Neural progenitor cell (in vitro differentiated cells): ENCODE data around the gene UBE3A. TPM values are rescaled to one million over a fixed set of nuclear protein-coding genes. Genes with fewer than 3 reads are reported as not detected.

Source experiments
- DNase-seq: peaks from one replicate; pipeline ENCODE4 v3.0.0-alpha.2; 2016; ENCODE audit warnings: low spot score
- H2AFZ ChIP-seq: fragments of 200-600 bp; sonication (generic); replicated peaks from 2 replicates; pipeline ENCODE4 v1.6.1; 2016; ENCODE audit warnings: antibody characterized with exemption
- H3F3A ChIP-seq: fragments of 200-600 bp; sonication (generic); 2 replicates; pipeline ENCODE4 v1.6.1; 2016; ENCODE audit warnings: antibody characterized with exemption, low read depth
- H3K27ac ChIP-seq: fragments of 200-600 bp; sonication (generic); 2 replicates; pipeline ENCODE4 v1.5.1; 2016; ENCODE audit warnings: mild to moderate bottlenecking
- H3K27me3 ChIP-seq: fragments of 200-600 bp; sonication (generic); 2 replicates; pipeline ENCODE4 v1.6.1; 2016; ENCODE audit warnings: mild to moderate bottlenecking, moderate library complexity
- H3K36me3 ChIP-seq: fragments of 200-600 bp; sonication (generic); 2 replicates; pipeline ENCODE4 v1.5.1; 2016
- H3K4me1 ChIP-seq: fragments of 200-600 bp; sonication (generic); 2 replicates; pipeline ENCODE4 v1.6.1; 2016; ENCODE audit warnings: mixed run types
- H3K4me2 ChIP-seq: fragments of 200-600 bp; sonication (generic); 2 replicates; pipeline ENCODE4 v1.6.1; 2016
- H3K4me3 ChIP-seq: fragments of 200-600 bp; sonication (generic); 2 replicates; pipeline ENCODE4 v1.5.1; 2016
- H3K79me2 ChIP-seq: fragments of 200-600 bp; sonication (generic); 2 replicates; pipeline ENCODE4 v1.6.1; 2016; ENCODE audit warnings: low read depth
- H3K9ac ChIP-seq: fragments of 200-600 bp; sonication (generic); 2 replicates; pipeline ENCODE4 v1.6.1; 2016
- H3K9me3 ChIP-seq: fragments of 200-600 bp; sonication (generic); 2 replicates; pipeline ENCODE4 v1.5.1; 2016; ENCODE audit warnings: low read depth
- H4K20me1 ChIP-seq: fragments of 200-600 bp; sonication (generic); 2 replicates; pipeline ENCODE4 v1.6.1; 2016; ENCODE audit warnings: low read depth
- H3K27ac Mint-ChIP-seq: 3 replicates; pipeline ENCODE4 v1.8.0; 2021; ENCODE audit warnings: mixed read lengths
- H3K27me3 Mint-ChIP-seq: 2 replicates; pipeline ENCODE4 v1.8.0; 2022; ENCODE audit warnings: low read depth, mild to moderate bottlenecking, inconsistent platforms, moderate library complexity, mixed read lengths; ENCODE audit not compliant: insufficient read depth
- H3K36me3 Mint-ChIP-seq: 3 replicates; pipeline ENCODE4 v1.8.0; 2021; ENCODE audit warnings: mixed read lengths
- H3K4me1 Mint-ChIP-seq: 3 replicates; pipeline ENCODE4 v1.8.0; 2021; ENCODE audit warnings: mixed read lengths
- H3K4me3 Mint-ChIP-seq: 3 replicates; pipeline ENCODE4 v1.8.0; 2021; ENCODE audit warnings: mild to moderate bottlenecking, moderate library complexity, mixed read lengths
- H3K9me3 Mint-ChIP-seq: 3 replicates; pipeline ENCODE4 v1.8.0; 2020; ENCODE audit warnings: mixed read lengths
- EZH2 ChIP-seq: fragments of 200-600 bp; sonication (generic); IDR thresholded peaks from 2 replicates; pipeline ENCODE4 v1.6.1; 2017; ENCODE audit warnings: antibody characterized with exemption, mild to moderate bottlenecking, moderate library complexity
- EZH2phosphoT487 ChIP-seq: fragments of 200-600 bp; sonication (generic); IDR thresholded peaks from 2 replicates; pipeline ENCODE4 v1.6.1; 2017; ENCODE audit warnings: antibody characterized with exemption
- total RNA-seq: library from RNA; depleted of rRNA; stranded (reverse); fragments of >200 nt; gene quantifications from 2 replicates; pipeline ENCODE4 v1.2.3, GENCODE V29; 2015; ENCODE audit warnings: low replicate concordance
- TF ChIP-seq, protein P1 (sequence below): fragments of 200-600 bp; sonication (generic); IDR thresholded peaks from 2 replicates; pipeline ENCODE4 v1.5.1; 2017; ENCODE audit warnings: antibody characterized with exemption, mild to moderate bottlenecking

UBE3A gene
- total RNA-seq, 1 donor from 2014 or later, result 117 TPM

DNA sequence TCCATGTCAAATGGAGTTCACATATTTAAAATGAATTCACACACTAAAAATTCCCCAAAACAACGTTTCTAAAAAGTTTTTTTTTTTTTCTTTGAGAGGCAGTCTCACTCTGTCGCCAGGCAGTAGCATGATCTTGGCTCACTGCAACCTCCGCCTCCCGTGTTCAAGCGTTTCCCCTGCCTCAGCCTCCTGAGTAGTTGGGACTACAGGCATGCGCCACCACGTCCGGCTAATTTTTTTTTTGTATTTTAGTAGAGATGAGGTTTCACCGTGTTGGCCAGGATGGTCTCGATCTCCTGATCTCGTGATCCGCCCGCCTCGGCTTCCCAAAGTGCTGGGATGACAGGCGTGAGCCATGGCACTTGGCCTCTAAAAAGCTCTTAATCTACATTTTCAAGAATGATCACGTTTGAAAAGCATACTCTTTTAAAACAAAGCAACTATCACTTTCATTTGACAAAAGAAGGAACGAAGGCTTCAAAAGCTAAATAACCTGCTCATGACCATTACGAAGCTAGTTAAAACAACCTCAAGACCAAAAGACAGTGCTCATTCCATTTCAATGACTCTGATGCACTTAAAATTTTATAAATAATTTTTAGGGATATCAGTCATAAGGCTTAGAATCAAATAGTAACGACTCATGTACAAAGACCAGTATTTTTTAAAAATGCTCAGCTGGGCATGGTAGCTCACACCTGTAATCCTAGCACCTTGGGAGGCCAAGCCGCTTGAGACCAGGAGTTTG is 5.5 kb downstream of the UBE3A start:
- H3K4me3 ChIP-seq, result no peak overlapping the region
- H3K27ac Mint-ChIP-seq, result no peak overlapping the region
- H3K4me1 ChIP-seq, result peaks cover 27% of the 10 kb centered on the region
- peaks cover 5% of the 10 kb centered on the region for H3K36me3 ChIP-seq
- peaks cover 98% of the 10 kb centered on the region for H3K79me2 ChIP-seq
- H3K27me3 ChIP-seq, result no peaks in the 10 kb centered on the region
- H3F3A ChIP-seq, result peaks cover 19% of the 10 kb centered on the region
- peaks cover 10% of the 10 kb centered on the region for H3K4me1 Mint-ChIP-seq
- H3K9me3 Mint-ChIP-seq, result peaks cover 55% of the 10 kb centered on the region
- peaks cover 50% of the 10 kb centered on the region for H3K36me3 Mint-ChIP-seq
- no peak for DNase-seq
- H3K9me3 ChIP-seq, result no peaks in the 10 kb centered on the region
- H2AFZ ChIP-seq, result no peak overlapping the region
- no peak overlapping the region for H3K4me2 ChIP-seq
- H3K9ac ChIP-seq, result no peak overlapping the region
- TF ChIP-seq EZH2 (no peak), EZH2phosphoT487 (no peak)
- TF ChIP-seq, protein P1, sequence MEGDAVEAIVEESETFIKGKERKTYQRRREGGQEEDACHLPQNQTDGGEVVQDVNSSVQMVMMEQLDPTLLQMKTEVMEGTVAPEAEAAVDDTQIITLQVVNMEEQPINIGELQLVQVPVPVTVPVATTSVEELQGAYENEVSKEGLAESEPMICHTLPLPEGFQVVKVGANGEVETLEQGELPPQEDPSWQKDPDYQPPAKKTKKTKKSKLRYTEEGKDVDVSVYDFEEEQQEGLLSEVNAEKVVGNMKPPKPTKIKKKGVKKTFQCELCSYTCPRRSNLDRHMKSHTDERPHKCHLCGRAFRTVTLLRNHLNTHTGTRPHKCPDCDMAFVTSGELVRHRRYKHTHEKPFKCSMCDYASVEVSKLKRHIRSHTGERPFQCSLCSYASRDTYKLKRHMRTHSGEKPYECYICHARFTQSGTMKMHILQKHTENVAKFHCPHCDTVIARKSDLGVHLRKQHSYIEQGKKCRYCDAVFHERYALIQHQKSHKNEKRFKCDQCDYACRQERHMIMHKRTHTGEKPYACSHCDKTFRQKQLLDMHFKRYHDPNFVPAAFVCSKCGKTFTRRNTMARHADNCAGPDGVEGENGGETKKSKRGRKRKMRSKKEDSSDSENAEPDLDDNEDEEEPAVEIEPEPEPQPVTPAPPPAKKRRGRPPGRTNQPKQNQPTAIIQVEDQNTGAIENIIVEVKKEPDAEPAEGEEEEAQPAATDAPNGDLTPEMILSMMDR, result no peak
- H3K4me3 Mint-ChIP-seq, result no peak overlapping the region
- no peaks in the 10 kb centered on the region for H3K27me3 Mint-ChIP-seq
- H4K20me1 ChIP-seq, result peaks cover 96% of the 10 kb centered on the region
- H3K27ac ChIP-seq, result no peak overlapping the region

DNA sequence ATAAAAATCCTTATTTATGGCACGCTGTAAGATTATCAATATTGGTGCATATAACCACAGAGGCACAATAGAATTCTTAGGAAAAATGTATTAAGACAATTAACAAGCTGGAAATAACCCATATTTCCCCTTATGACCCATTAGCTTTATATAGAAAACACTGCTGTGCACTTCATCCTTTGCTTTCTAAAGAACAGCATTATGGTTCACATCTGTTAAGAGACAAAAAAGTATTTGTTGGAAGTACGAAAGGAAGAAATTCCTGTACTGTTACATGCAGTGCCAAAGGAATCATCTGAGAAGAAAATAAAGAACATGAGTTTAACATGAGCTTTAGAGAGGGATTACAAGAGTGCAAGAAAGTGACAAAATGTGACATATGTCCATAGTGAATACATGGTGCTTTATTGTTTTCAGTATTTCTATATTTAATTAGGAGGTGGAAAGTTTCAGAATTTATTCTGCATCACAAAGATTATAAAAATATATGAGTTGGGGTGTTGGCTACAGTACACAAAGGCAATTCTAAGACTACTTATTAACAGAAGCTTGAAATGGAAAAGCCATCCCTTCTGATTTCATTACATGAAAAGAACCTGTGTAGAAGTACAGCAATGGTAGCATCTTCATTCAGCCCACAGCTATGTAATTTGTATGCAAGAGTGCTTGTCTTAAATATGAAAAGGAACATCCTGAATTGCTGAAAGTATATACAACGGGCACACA is 6.8 kb downstream of the UBE3A start:
- Histone ChIP-seq H3K79me2 (peaks cover 98% of the 10 kb centered on the region), H3K4me3 (no peak overlapping the region), H4K20me1 (peaks cover 96% of the 10 kb centered on the region), H3K9ac (no peak overlapping the region), H3K27ac (peak overlapping the region; percentile 19), H3K4me1 (peaks cover 21% of the 10 kb centered on the region), H3K27me3 (no peaks in the 10 kb centered on the region), H3K9me3 (no peaks in the 10 kb centered on the region), H3F3A (peaks cover 15% of the 10 kb centered on the region), H3K36me3 (peaks cover 5% of the 10 kb centered on the region), H3K4me2 (no peak overlapping the region), H2AFZ (no peak overlapping the region)
- DNase-seq, result no peak
- Mint-ChIP-seq H3K36me3 (peaks cover 60% of the 10 kb centered on the region), H3K4me1 (peaks cover 6% of the 10 kb centered on the region), H3K9me3 (peaks cover 67% of the 10 kb centered on the region), H3K27ac (no peak overlapping the region), H3K4me3 (no peak overlapping the region), H3K27me3 (no peaks in the 10 kb centered on the region)
- TF ChIP-seq EZH2 (no peak), EZH2phosphoT487 (no peak)
- TF ChIP-seq, protein P1, result no peak

DNA sequence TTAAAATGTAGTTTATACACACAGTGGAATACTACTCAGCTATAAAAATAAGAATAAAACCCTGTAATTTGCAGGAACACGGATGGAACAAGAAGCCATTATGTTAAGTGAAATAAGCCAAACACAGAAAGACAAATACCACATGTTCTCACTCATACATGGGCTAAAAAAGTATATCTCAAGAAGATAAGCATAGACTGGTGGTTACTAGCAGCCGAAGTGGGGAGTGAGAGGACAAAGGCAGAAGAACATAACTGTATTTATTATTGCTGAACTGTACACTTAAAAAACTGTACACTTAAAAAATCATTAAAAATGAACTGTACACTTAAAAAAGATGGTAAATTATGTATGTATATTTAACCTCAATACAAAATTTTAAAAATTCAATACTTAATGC is 11.0 kb downstream of the UBE3A start:
- Mint-ChIP-seq H3K4me1 (no peaks in the 10 kb centered on the region), H3K27ac (no peak overlapping the region)

More for the DNA sequence above, 11.0 kb downstream of the UBE3A start:
- no peak overlapping the region for H3K9ac ChIP-seq
- no peak overlapping the region for H3K4me3 ChIP-seq
- H3K4me1 ChIP-seq, result peaks cover 9% of the 10 kb centered on the region
- Mint-ChIP-seq H3K36me3 (peaks cover 59% of the 10 kb centered on the region), H3K27me3 (no peaks in the 10 kb centered on the region), H3K9me3 (peaks cover 73% of the 10 kb centered on the region), H3K4me3 (no peak overlapping the region)
- H3F3A ChIP-seq, result peaks cover 15% of the 10 kb centered on the region
- peaks cover 5% of the 10 kb centered on the region for H3K36me3 ChIP-seq
- no peaks in the 10 kb centered on the region for H3K27me3 ChIP-seq
- H2AFZ ChIP-seq, result no peak overlapping the region
- no peaks in the 10 kb centered on the region for H3K9me3 ChIP-seq
- peaks cover 98% of the 10 kb centered on the region for H3K79me2 ChIP-seq
- TF ChIP-seq EZH2 (no peak), EZH2phosphoT487 (no peak)
- TF ChIP-seq, protein P1, result no peak
- H3K4me2 ChIP-seq, result no peak overlapping the region
- peaks cover 81% of the 10 kb centered on the region for H4K20me1 ChIP-seq
- no peak for DNase-seq
- H3K27ac ChIP-seq, result no peak overlapping the region
